Measurements from ENCODE around the gene CASP3.
"Not testable (repeated sequence)": the region's sequence is repeated elsewhere in the genome, so short reads cannot be mapped to it uniquely, and the experiment has no call there.

DNA sequence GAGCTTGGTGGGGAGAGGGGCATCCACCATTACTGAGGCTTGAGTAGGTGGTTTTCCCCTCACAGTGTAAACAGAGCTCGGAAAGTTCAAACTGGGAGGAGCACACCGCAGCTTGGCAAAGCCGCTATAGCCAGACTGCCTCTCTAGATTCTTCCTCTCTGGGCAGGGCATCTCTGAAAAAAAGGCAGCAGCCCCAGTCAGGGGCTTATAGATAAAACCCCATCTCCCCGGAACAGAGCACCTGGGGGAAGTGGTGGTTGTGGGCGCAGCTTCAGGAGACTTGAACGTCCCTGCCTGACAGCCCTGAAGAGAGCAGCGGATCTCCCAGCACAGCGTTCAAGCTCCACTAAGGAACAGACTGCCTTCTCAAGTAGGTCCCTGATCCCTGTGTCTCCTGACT lies 48.3 kb downstream of the CASP3 start:
- TF ChIP-seq, protein P1, sequence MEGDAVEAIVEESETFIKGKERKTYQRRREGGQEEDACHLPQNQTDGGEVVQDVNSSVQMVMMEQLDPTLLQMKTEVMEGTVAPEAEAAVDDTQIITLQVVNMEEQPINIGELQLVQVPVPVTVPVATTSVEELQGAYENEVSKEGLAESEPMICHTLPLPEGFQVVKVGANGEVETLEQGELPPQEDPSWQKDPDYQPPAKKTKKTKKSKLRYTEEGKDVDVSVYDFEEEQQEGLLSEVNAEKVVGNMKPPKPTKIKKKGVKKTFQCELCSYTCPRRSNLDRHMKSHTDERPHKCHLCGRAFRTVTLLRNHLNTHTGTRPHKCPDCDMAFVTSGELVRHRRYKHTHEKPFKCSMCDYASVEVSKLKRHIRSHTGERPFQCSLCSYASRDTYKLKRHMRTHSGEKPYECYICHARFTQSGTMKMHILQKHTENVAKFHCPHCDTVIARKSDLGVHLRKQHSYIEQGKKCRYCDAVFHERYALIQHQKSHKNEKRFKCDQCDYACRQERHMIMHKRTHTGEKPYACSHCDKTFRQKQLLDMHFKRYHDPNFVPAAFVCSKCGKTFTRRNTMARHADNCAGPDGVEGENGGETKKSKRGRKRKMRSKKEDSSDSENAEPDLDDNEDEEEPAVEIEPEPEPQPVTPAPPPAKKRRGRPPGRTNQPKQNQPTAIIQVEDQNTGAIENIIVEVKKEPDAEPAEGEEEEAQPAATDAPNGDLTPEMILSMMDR (IDR thresholded peaks at IDR 0.05; ENCODE audit: low read depth, low read length, poor library complexity, severe bottlenecking) = not testable (repeated sequence)
- not testable (repeated sequence) for TF ChIP-seq EZH2phosphoT487 (IDR thresholded peaks at IDR 0.05; ENCODE audit: borderline replicate concordance, low read length)
